ENCODE measurements around the gene P2RY6. TPM values are rescaled to one million over a fixed set of nuclear protein-coding genes. Genes with fewer than 3 reads are reported as not detected.

P2RY6 gene
- total and polyA plus RNA-seq, 11 donors = 0.56 to 17.7 (median 2.0) TPM

DNA sequence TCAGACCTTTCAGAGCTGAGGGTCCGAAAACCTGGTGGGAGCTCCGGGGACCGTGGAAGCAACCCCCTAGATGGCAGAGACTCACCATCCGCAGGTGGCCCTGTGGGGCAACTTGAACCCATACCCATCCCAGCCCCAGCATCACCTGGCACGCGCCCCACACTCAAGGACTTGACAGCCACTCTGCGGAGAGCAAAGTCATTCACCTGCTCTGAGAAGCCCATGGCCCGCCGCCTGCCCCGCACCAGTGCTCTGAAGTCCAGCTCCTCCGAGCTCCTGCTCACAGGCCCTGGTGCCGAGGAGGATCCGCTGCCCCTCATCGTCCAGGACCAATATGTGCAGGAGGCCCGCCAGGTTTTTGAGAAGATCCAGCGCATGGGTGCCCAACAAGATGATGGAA lies 37.9 kb downstream of the P2RY6 start:
- DNase-seq (peak in 1 of 5 donors; percentile 48), ATAC-seq (no peak)
- H3K9me3 ChIP-seq = no peaks in the 10 kb centered on the region
- H3K36me3 ChIP-seq = peaks cover 0 to 13% (median 0%) of the 10 kb centered on the region in 9 donors
- peak overlapping the region; percentile 93 to 100 (median 98) for H3K27ac ChIP-seq
- TF ChIP-seq, protein P1, sequence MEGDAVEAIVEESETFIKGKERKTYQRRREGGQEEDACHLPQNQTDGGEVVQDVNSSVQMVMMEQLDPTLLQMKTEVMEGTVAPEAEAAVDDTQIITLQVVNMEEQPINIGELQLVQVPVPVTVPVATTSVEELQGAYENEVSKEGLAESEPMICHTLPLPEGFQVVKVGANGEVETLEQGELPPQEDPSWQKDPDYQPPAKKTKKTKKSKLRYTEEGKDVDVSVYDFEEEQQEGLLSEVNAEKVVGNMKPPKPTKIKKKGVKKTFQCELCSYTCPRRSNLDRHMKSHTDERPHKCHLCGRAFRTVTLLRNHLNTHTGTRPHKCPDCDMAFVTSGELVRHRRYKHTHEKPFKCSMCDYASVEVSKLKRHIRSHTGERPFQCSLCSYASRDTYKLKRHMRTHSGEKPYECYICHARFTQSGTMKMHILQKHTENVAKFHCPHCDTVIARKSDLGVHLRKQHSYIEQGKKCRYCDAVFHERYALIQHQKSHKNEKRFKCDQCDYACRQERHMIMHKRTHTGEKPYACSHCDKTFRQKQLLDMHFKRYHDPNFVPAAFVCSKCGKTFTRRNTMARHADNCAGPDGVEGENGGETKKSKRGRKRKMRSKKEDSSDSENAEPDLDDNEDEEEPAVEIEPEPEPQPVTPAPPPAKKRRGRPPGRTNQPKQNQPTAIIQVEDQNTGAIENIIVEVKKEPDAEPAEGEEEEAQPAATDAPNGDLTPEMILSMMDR (IDR thresholded peaks at IDR 0.05) = no peak
- no peak for TF ChIP-seq POLR2A (IDR thresholded peaks at IDR 0.05)
- WGBS, 4 donors = 57 to 77% (median 64%) methylated on average over 8 to 16 of the region's 16 CpGs
- H3K27me3 ChIP-seq = peaks cover 0 to 15% (median 0%) of the 10 kb centered on the region in 9 donors
- H3K4me3 ChIP-seq = peak overlapping the region; percentile 56 to 90 (median 74)
- intact Hi-C loops (cut with DNase I) = loop anchor here in 1 of 10 donors (2.0 kb wide), 1 partner anchor 17 kb away; no protein-coding TSS in a partner anchor
- peaks cover 0 to 85% (median 61%) of the 10 kb centered on the region in 12 donors for H3K4me1 ChIP-seq

DNA sequence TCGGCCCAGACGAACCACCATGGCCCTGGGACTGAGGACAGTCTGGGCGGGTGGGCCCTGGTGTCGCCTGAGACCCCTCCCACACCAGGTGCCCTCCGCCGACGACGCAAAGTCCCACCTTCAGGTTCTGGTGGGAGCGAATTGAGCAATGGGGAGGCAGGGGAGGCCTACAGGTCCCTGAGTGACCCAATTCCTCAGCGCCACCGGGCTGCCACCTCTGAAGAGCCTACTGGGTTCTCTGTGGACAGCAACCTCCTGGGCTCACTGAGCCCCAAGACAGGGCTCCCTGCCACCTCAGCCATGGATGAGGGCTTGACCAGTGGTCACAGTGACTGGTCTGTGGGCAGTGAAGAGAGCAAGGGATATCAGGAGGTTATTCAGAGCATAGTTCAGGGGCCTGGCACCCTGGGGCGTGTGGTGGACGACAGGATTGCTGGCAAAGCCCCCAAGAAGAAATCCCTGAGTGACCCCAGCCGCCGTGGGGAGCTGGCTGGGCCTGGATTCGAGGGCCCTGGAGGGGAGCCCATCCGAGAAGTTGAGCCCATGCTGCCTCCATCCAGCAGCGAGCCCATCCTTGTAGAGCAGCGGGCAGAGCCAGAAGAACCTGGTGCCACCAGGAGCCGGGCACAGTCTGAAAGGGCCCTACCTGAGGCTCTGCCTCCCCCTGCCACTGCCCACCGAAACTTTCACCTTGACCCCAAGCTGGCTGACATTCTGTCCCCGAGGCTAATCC lies 38.7 kb downstream of the P2RY6 start:
- TF ChIP-seq, protein P1 (IDR thresholded peaks at IDR 0.05) = no peak
- no peak for TF ChIP-seq POLR2A (IDR thresholded peaks at IDR 0.05)
- Histone ChIP-seq H3K9me3 (no peaks in the 10 kb centered on the region), H3K4me3 (peak overlapping the region; percentile 28 to 90 (median 74)), H3K27ac (peak overlapping the region in 11 of 12 donors; percentile 93 to 100 (median 98)), H3K36me3 (peaks cover 0 to 13% (median 0%) of the 10 kb centered on the region in 9 donors), H3K4me1 (peaks cover under 1 to 92% (median 69%) of the 10 kb centered on the region in 12 donors), H3K27me3 (peaks cover 0 to 15% (median 0%) of the 10 kb centered on the region in 9 donors)
- DNase-seq = no peak
- 47 to 72% (median 67%) methylated on average over 12 to 22 of the region's 22 CpGs for WGBS, 4 donors
- intact Hi-C loops (cut with DNase I) = loop anchor here in 1 of 10 donors (2.0 kb wide), 1 partner anchor 16 kb away; no protein-coding TSS in a partner anchor
- ATAC-seq = no peak

GRCh38 chr11:73311394-73311869 lies 39.3 kb downstream of the P2RY6 start:
- peaks cover 5 to 98% (median 75%) of the 10 kb centered on the region in 12 donors for H3K4me1 ChIP-seq
- H3K9me3 ChIP-seq = no peaks in the 10 kb centered on the region
- intact Hi-C loops (cut with DNase I) = loop anchor here in 1 of 10 donors (2.0 kb wide), 1 partner anchor 15 kb away; no protein-coding TSS in a partner anchor
- peak overlapping the region in 11 of 12 donors; percentile 93 to 100 (median 98) for H3K27ac ChIP-seq
- peaks cover 0 to 15% (median 0%) of the 10 kb centered on the region in 9 donors for H3K27me3 ChIP-seq
- H3K36me3 ChIP-seq = peaks cover 0 to 13% (median 0%) of the 10 kb centered on the region in 9 donors
- 49 to 63% (median 50%) methylated on average over 2 to 18 of the region's 18 CpGs for WGBS, 4 donors
- ATAC-seq = no peak
- TF ChIP-seq POLR2A (IDR thresholded peaks at IDR 0.05) = no peak
- TF ChIP-seq, protein P1 (IDR thresholded peaks at IDR 0.05) = no peak
- no peak for DNase-seq
- H3K4me3 ChIP-seq = peak overlapping the region; percentile 20 to 90 (median 72)

- Histone ChIP-seq H3K9me3 (no peaks in the 10 kb centered on the region), H3K27ac (peak overlapping the region; percentile 30 to 100 (median 98)), H3K36me3 (peaks cover 0 to 13% (median 0%) of the 10 kb centered on the region in 9 donors), H3K4me3 (peak overlapping the region; percentile 20 to 90 (median 72)), H3K4me1 (peaks cover 5 to 98% (median 77%) of the 10 kb centered on the region in 12 donors), H3K27me3 (peaks cover 0 to 15% (median 0%) of the 10 kb centered on the region in 9 donors)
- DNase-seq = peak in 1 of 5 donors; percentile 8
- TF ChIP-seq, protein P1 (IDR thresholded peaks at IDR 0.05) = no peak
- TF ChIP-seq POLR2A (IDR thresholded peaks at IDR 0.05) = no peak
- intact Hi-C loops (cut with DNase I) = no loop called here
- WGBS, 4 donors = 46 to 63% (median 49%) methylated on average over 2 of the region's 2 CpGs
- ATAC-seq = no peak
Observed at GRCh38 chr11:73312036-73312435, 39.9 kb downstream of the P2RY6 start.
